Thyroid gland (tissue), 4 donors: Measurements from ENCODE around the gene IFIT1. TPM values are rescaled to one million over a fixed set of nuclear protein-coding genes. Genes with fewer than 3 reads are reported as not detected.
A peak's percentile ranks its signal among the peaks of the same experiment; 100 is the strongest.

Experiments
- DNase-seq, 2 donors: peaks; one replicate each; pipeline ENCODE4 v3.0.0-alpha.2; 2019
- H3K27ac ChIP-seq, 3 donors: fragments of 200-600 bp; sonication (generic); 1 replicate in 2 of 3; 2 replicates in 1 of 3; pipeline ENCODE4 v1.5.1; 2016 to 2019; ENCODE audit warnings: mild to moderate bottlenecking in 1 of 3, moderate library complexity in 1 of 3
- H3K27me3 ChIP-seq: fragments of 200-600 bp; sonication (generic); one replicate; pipeline ENCODE4 v1.5.1; 2019
- H3K36me3 ChIP-seq, 2 donors: fragments of 200-600 bp; sonication (generic); one replicate each; pipeline ENCODE4 v1.5.1; 2016 to 2019
- H3K4me1 ChIP-seq, 2 donors: fragments of 200-600 bp; sonication (generic); one replicate each; pipeline ENCODE4 v1.5.1; 2017 to 2019
- H3K4me3 ChIP-seq, 3 donors: fragments of 200-600 bp; sonication (generic); replicated peaks in 1 of 3; 1 replicate in 2 of 3; 2 replicates in 1 of 3; pipeline ENCODE4 v1.5.1; 2016; ENCODE audit warnings: mild to moderate bottlenecking in 1 of 3
- H3K9me3 ChIP-seq: fragments of 200-600 bp; sonication (generic); one replicate; pipeline ENCODE4 v1.5.1; 2017
- CTCF ChIP-seq, 6 experiments: fragments of 200-600 bp in 3 of 6; fragments of 450-650 bp in 3 of 6; sonication (generic) in 3 of 6; IDR thresholded peaks; one replicate each; pipeline ENCODE4 v1.5.1; 2016 to 2019; ENCODE audit warnings: antibody characterized with exemption in 6 of 6, mild to moderate bottlenecking in 2 of 6, inconsistent platforms in 1 of 6, moderate library complexity in 1 of 6
- POLR2A ChIP-seq, 2 donors: fragments of 450-650 bp; IDR thresholded peaks; one replicate each; pipeline ENCODE4 v1.6.1; 2017; ENCODE audit warnings: antibody characterized with exemption in 2 of 2, mild to moderate bottlenecking in 2 of 2, moderate library complexity in 1 of 2
- WGBS, 2 donors: methylation state at CpG; one replicate each; pipeline ENCODE4 v1.1.5; 2017; 5-methylcytosine and 5-hydroxymethylcytosine counted together
- intact Hi-C: fragments of 100-400 bp; cut with DNase I; formaldehyde crosslinking; loops from one replicate; pipeline ENCODE4 v1.15.1; 2023
- total RNA-seq, 4 donors: library from RNA; depleted of rRNA; stranded (reverse); fragments of >200 nt; gene quantifications; one replicate each; pipeline ENCODE4 v1.2.3, GENCODE V29; 2016

Gene IFIT1
- total RNA-seq, 4 donors from 2014 or later, result 5.5 to 15.9 (median 10.0) TPM

- DNase-seq, result no peak
- 45 to 60% methylated on average over 1 of the region's 1 CpG for WGBS, 2 donors
- Histone ChIP-seq H3K27ac (peak overlapping the region; percentile 43 to 79 (median 44)), H3K36me3 (no peaks in the 10 kb centered on the region), H3K27me3 (no peaks in the 10 kb centered on the region), H3K4me1 (peaks cover 14 to 42% of the 10 kb centered on the region in 2 donors), H3K9me3 (no peaks in the 10 kb centered on the region), H3K4me3 (no peak overlapping the region)
- TF ChIP-seq CTCF (IDR thresholded peaks at IDR 0.05) (no peak), POLR2A (IDR thresholded peaks at IDR 0.05) (no peak)
- intact Hi-C loops, result no loop called here
These were observed 41.0 kb upstream of the IFIT1 start for GRCh38 chr10:89351412-89351779.

- no peaks in the 10 kb centered on the region for H3K36me3 ChIP-seq
- peaks cover 14 to 40% of the 10 kb centered on the region in 2 donors for H3K4me1 ChIP-seq
- H3K27me3 ChIP-seq, result no peaks in the 10 kb centered on the region
- H3K27ac ChIP-seq, result peak overlapping the region; percentile 43 to 79 (median 44)
- intact Hi-C loops, result no loop called here
- WGBS, 2 donors, result 61 to 67% methylated on average over 12 of the region's 12 CpGs
- TF ChIP-seq CTCF (IDR thresholded peaks at IDR 0.05), result no peak
- TF ChIP-seq POLR2A (IDR thresholded peaks at IDR 0.05), result no peak
- peak; percentile 20 to 38 for DNase-seq
- no peak overlapping the region for H3K4me3 ChIP-seq
- H3K9me3 ChIP-seq, result no peaks in the 10 kb centered on the region
These were observed 40.4 kb upstream of the IFIT1 start for GRCh38 chr10:89351780-89352597.

- Histone ChIP-seq H3K36me3 (no peaks in the 10 kb centered on the region), H3K4me3 (no peak overlapping the region), H3K9me3 (no peaks in the 10 kb centered on the region), H3K4me1 (peaks cover 14 to 37% of the 10 kb centered on the region in 2 donors), H3K27ac (no peak overlapping the region), H3K27me3 (no peaks in the 10 kb centered on the region)
- no peak for TF ChIP-seq CTCF (IDR thresholded peaks at IDR 0.05)
- TF ChIP-seq POLR2A (IDR thresholded peaks at IDR 0.05), result no peak
- no peak for DNase-seq
- intact Hi-C loops, result no loop called here
- 94 to 97% methylated on average over 4 of the region's 4 CpGs for WGBS, 2 donors
These were observed 39.6 kb upstream of the IFIT1 start for GRCh38 chr10:89352802-89353201.

- Histone ChIP-seq H3K27ac (no peak overlapping the region), H3K9me3 (no peaks in the 10 kb centered on the region), H3K4me1 (peaks cover 14 to 28% of the 10 kb centered on the region in 2 donors), H3K36me3 (no peaks in the 10 kb centered on the region), H3K27me3 (no peaks in the 10 kb centered on the region), H3K4me3 (no peak overlapping the region)
- intact Hi-C loops, result no loop called here
- no peak for DNase-seq
- TF ChIP-seq CTCF (IDR thresholded peaks at IDR 0.05), result no peak
- no peak for TF ChIP-seq POLR2A (IDR thresholded peaks at IDR 0.05)
- WGBS, 2 donors, result 93 to 94% methylated on average over 2 of the region's 2 CpGs
These were observed 37.0 kb upstream of the IFIT1 start for GRCh38 chr10:89355394-89355931.

GRCh38 chr10:89357096-89357495 is 35.3 kb upstream of the IFIT1 start:
- H3K27ac ChIP-seq, result peak overlapping the region in 2 of 3 donors; percentile 12 to 22
- TF ChIP-seq POLR2A (IDR thresholded peaks at IDR 0.05) (no peak), CTCF (IDR thresholded peaks at IDR 0.05) (no peak)

More at GRCh38 chr10:89357096-89357495, 35.3 kb upstream of the IFIT1 start:
- peak; percentile 47 to 56 for DNase-seq
- Histone ChIP-seq H3K4me3 (no peak overlapping the region), H3K4me1 (peaks cover under 1 to 12% of the 10 kb centered on the region in 2 donors), H3K9me3 (no peaks in the 10 kb centered on the region), H3K36me3 (no peaks in the 10 kb centered on the region), H3K27me3 (no peaks in the 10 kb centered on the region)
- intact Hi-C loops, result no loop called here
- 59 to 94% methylated on average over 1 of the region's 1 CpG for WGBS, 2 donors
